ENCODE measurements around the gene PERCC1.
A peak's percentile ranks its signal among the peaks of the same experiment; 100 is the strongest.

Gene PERCC1

GRCh38 chr16:1426734-1427471 lies 4.0 kb upstream of the PERCC1 start:
- Histone ChIP-seq H2BK5ac (ENCODE audit: low read depth, low read length, poor library complexity) (no peak overlapping the region), H3K9ac (ENCODE audit: low read length) (no peak overlapping the region), H4K8ac (ENCODE audit: low read depth, low read length) (no peak overlapping the region), H2AK5ac (ENCODE audit: low read length) (no peak overlapping the region), H3K18ac (ENCODE audit: low read length) (no peak overlapping the region), H3K9me3 (ENCODE audit: insufficient read depth, low read depth, low read length) (peaks cover 3% of the 10 kb centered on the region), H2BK12ac (ENCODE audit: low read length) (no peak overlapping the region), H3K4ac (ENCODE audit: low read depth, low read length) (no peak overlapping the region), H3K23ac (ENCODE audit: low read length) (no peak overlapping the region), H3K4me2 (ENCODE audit: low read length) (no peak overlapping the region), H3K79me2 (ENCODE audit: control insufficient read depth, insufficient read depth, low read length, poor library complexity) (no peaks in the 10 kb centered on the region), H3K4me1 (ENCODE audit: control insufficient read depth in 1 of 2, insufficient read depth in 2 of 2, low read length in 2 of 2) (no peaks in the 10 kb centered on the region), H3K4me3 (ENCODE audit: low read depth, low read length) (no peak overlapping the region), H2AFZ (ENCODE audit: insufficient read depth, low read length, poor library complexity) (no peak overlapping the region), H3K79me1 (ENCODE audit: low read length) (no peaks in the 10 kb centered on the region), H3K36me3 (ENCODE audit: control insufficient read depth in 1 of 2, insufficient read depth in 2 of 2, low read length in 2 of 2) (no peaks in the 10 kb centered on the region), H4K12ac (ENCODE audit: low read depth, low read length) (no peak overlapping the region), H3K27ac (ENCODE audit: low read depth, low read length) (no peak overlapping the region), H4K91ac (ENCODE audit: low read depth, low read length) (no peak overlapping the region), H2BK120ac (ENCODE audit: insufficient read depth, low read length, poor library complexity) (no peak overlapping the region), H3K14ac (ENCODE audit: low read length) (no peak overlapping the region), H3K27me3 (ENCODE audit: insufficient read depth, low read length) (no peaks in the 10 kb centered on the region)
- no CpG with 5 or more reads among the region's 42 CpGs for WGBS (ENCODE audit: extremely low coverage, insufficient coverage, insufficient read length)
- no peak for DNase-seq

DNA sequence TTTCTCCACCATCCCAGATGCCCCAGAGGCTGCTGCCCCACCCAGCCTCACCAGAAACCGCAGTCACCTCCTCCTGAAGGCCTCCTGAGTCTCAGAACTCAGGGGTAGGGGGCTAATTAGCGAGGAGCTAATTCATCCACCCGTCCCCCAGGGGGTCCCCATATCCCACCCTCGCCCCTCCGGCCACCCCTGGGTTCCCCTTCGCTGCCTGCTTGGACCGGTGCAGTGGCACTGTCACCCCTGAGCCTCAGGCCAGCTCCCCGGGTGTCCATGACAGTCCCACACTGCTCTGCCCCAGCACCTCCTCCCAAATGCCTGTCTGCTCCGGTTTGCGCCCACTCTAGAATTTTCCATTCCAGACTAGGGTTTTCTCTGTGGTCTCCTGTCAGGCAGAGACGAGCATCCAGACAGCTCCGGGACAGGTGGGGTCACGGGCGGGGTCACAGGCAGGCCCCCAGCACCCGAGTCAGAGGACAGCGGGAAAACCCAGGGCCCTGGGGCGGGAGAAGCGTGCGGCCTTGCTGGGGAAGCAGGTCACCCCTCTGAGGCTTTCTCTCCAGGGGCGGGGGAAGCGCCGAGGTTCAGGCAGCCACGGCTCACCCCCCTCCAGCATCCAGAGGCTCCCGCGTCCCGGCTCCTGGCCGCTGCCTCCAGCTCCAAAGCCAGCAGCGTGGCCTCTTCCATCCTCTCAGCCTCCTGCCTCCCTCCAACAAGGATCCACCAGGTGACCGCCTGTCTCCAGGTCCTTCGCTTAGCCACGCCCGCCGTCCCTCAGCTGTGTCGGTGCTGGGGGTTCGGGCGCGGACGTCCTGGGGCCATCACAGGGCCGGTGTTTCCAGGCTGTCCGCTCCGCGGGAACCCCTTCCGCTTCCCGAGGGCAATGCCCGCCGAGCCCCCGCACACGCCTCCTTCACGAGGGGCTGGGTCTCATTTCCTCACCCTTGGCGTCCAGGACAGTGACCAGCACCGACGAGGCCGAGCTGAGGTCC lies 3.1 kb upstream of the PERCC1 start:
- no peak overlapping the region for H3K27ac ChIP-seq (ENCODE audit: low read depth, low read length)
- H3K4me3 ChIP-seq (ENCODE audit: low read depth, low read length): no peak overlapping the region
- no peak overlapping the region for H2BK5ac ChIP-seq (ENCODE audit: low read depth, low read length, poor library complexity)
- no peak overlapping the region for H4K91ac ChIP-seq (ENCODE audit: low read depth, low read length)
- no peaks in the 10 kb centered on the region for H3K4me1 ChIP-seq (ENCODE audit: control insufficient read depth in 1 of 2, insufficient read depth in 2 of 2, low read length in 2 of 2)
- H3K36me3 ChIP-seq (ENCODE audit: control insufficient read depth in 1 of 2, insufficient read depth in 2 of 2, low read length in 2 of 2): no peaks in the 10 kb centered on the region
- no peaks in the 10 kb centered on the region for H3K79me2 ChIP-seq (ENCODE audit: control insufficient read depth, insufficient read depth, low read length, poor library complexity)
- H3K14ac ChIP-seq (ENCODE audit: low read length): no peak overlapping the region
- H2BK120ac ChIP-seq (ENCODE audit: insufficient read depth, low read length, poor library complexity): no peak overlapping the region
- no peaks in the 10 kb centered on the region for H3K9me3 ChIP-seq (ENCODE audit: insufficient read depth, low read depth, low read length)
- H3K4me2 ChIP-seq (ENCODE audit: low read length): no peak overlapping the region
- H3K79me1 ChIP-seq (ENCODE audit: low read length): no peaks in the 10 kb centered on the region
- H3K4ac ChIP-seq (ENCODE audit: low read depth, low read length): no peak overlapping the region
- H4K8ac ChIP-seq (ENCODE audit: low read depth, low read length): no peak overlapping the region
- H2AK5ac ChIP-seq (ENCODE audit: low read length): no peak overlapping the region
- H3K9ac ChIP-seq (ENCODE audit: low read length): no peak overlapping the region
- no peaks in the 10 kb centered on the region for H3K27me3 ChIP-seq (ENCODE audit: insufficient read depth, low read length)
- H2AFZ ChIP-seq (ENCODE audit: insufficient read depth, low read length, poor library complexity): no peak overlapping the region
- no peak overlapping the region for H2BK12ac ChIP-seq (ENCODE audit: low read length)
- no peak for DNase-seq
- no peak overlapping the region for H3K18ac ChIP-seq (ENCODE audit: low read length)
- no peak overlapping the region for H4K12ac ChIP-seq (ENCODE audit: low read depth, low read length)
- no peak overlapping the region for H3K23ac ChIP-seq (ENCODE audit: low read length)
- no CpG with 5 or more reads among the region's 53 CpGs for WGBS (ENCODE audit: extremely low coverage, insufficient coverage, insufficient read length)

GRCh38 chr16:1428511-1428910 lies 2.4 kb upstream of the PERCC1 start:
- H3K27ac ChIP-seq (ENCODE audit: low read depth, low read length): no peak overlapping the region
- H3K23ac ChIP-seq (ENCODE audit: low read length): no peak overlapping the region
- H4K8ac ChIP-seq (ENCODE audit: low read depth, low read length): no peak overlapping the region
- no peaks in the 10 kb centered on the region for H3K36me3 ChIP-seq (ENCODE audit: control insufficient read depth in 1 of 2, insufficient read depth in 2 of 2, low read length in 2 of 2)
- H2BK5ac ChIP-seq (ENCODE audit: low read depth, low read length, poor library complexity): no peak overlapping the region
- no peak overlapping the region for H3K14ac ChIP-seq (ENCODE audit: low read length)
- H3K27me3 ChIP-seq (ENCODE audit: insufficient read depth, low read length): no peaks in the 10 kb centered on the region
- no CpG with 5 or more reads among the region's 21 CpGs for WGBS (ENCODE audit: extremely low coverage, insufficient coverage, insufficient read length)
- no peak overlapping the region for H4K12ac ChIP-seq (ENCODE audit: low read depth, low read length)
- DNase-seq: no peak
- no peaks in the 10 kb centered on the region for H3K4me1 ChIP-seq (ENCODE audit: control insufficient read depth in 1 of 2, insufficient read depth in 2 of 2, low read length in 2 of 2)
- H2AK5ac ChIP-seq (ENCODE audit: low read length): no peak overlapping the region
- H3K9me3 ChIP-seq (ENCODE audit: insufficient read depth, low read depth, low read length): no peaks in the 10 kb centered on the region
- H3K4ac ChIP-seq (ENCODE audit: low read depth, low read length): no peak overlapping the region
- H3K4me2 ChIP-seq (ENCODE audit: low read length): no peak overlapping the region
- no peaks in the 10 kb centered on the region for H3K79me1 ChIP-seq (ENCODE audit: low read length)
- H3K79me2 ChIP-seq (ENCODE audit: control insufficient read depth, insufficient read depth, low read length, poor library complexity): no peaks in the 10 kb centered on the region
- no peak overlapping the region for H2BK120ac ChIP-seq (ENCODE audit: insufficient read depth, low read length, poor library complexity)
- no peak overlapping the region for H2AFZ ChIP-seq (ENCODE audit: insufficient read depth, low read length, poor library complexity)
- no peak overlapping the region for H3K9ac ChIP-seq (ENCODE audit: low read length)
- peak overlapping the region; percentile 2 for H4K91ac ChIP-seq (ENCODE audit: low read depth, low read length)
- no peak overlapping the region for H2BK12ac ChIP-seq (ENCODE audit: low read length)
- no peak overlapping the region for H3K18ac ChIP-seq (ENCODE audit: low read length)
- no peak overlapping the region for H3K4me3 ChIP-seq (ENCODE audit: low read depth, low read length)

DNA sequence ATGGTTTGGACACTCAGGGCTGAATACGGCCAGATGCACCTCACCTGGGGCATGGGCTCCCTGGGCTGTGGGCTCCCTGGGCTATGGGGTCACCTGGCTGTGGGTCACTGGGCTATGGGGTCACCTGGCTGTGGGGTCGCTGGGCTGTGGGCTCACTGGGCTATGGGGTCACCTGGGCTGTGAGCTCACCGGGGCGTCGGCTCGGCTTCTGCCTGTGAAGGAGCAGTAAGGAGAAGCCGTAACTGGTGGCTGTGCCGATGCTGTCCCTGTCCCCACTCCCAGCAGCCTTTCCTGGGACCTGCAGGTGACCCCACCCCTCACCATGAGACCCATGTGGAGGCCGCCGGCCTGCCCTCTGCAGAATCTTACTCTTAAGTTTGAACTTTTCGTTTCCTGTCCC lies 1.9 kb upstream of the PERCC1 start:
- Histone ChIP-seq H3K4me1 (ENCODE audit: control insufficient read depth in 1 of 2, insufficient read depth in 2 of 2, low read length in 2 of 2) (no peaks in the 10 kb centered on the region), H3K4me3 (ENCODE audit: low read depth, low read length) (no peak overlapping the region), H4K8ac (ENCODE audit: low read depth, low read length) (no peak overlapping the region), H3K36me3 (ENCODE audit: control insufficient read depth in 1 of 2, insufficient read depth in 2 of 2, low read length in 2 of 2) (no peaks in the 10 kb centered on the region), H2BK5ac (ENCODE audit: low read depth, low read length, poor library complexity) (no peak overlapping the region), H3K79me1 (ENCODE audit: low read length) (no peaks in the 10 kb centered on the region), H2AK5ac (ENCODE audit: low read length) (no peak overlapping the region), H2BK12ac (ENCODE audit: low read length) (no peak overlapping the region), H3K14ac (ENCODE audit: low read length) (no peak overlapping the region), H4K12ac (ENCODE audit: low read depth, low read length) (no peak overlapping the region), H3K18ac (ENCODE audit: low read length) (no peak overlapping the region), H3K9ac (ENCODE audit: low read length) (no peak overlapping the region), H2BK120ac (ENCODE audit: insufficient read depth, low read length, poor library complexity) (no peak overlapping the region), H3K79me2 (ENCODE audit: control insufficient read depth, insufficient read depth, low read length, poor library complexity) (no peaks in the 10 kb centered on the region), H3K23ac (ENCODE audit: low read length) (no peak overlapping the region), H3K4ac (ENCODE audit: low read depth, low read length) (no peak overlapping the region), H3K4me2 (ENCODE audit: low read length) (no peak overlapping the region), H3K27me3 (ENCODE audit: insufficient read depth, low read length) (no peaks in the 10 kb centered on the region), H2AFZ (ENCODE audit: insufficient read depth, low read length, poor library complexity) (no peak overlapping the region), H3K9me3 (ENCODE audit: insufficient read depth, low read depth, low read length) (no peaks in the 10 kb centered on the region), H3K27ac (ENCODE audit: low read depth, low read length) (no peak overlapping the region), H4K91ac (ENCODE audit: low read depth, low read length) (peak overlapping the region; percentile 2)
- no peak for DNase-seq
- WGBS (ENCODE audit: extremely low coverage, insufficient coverage, insufficient read length): no CpG with 5 or more reads among the region's 11 CpGs

Measured in trophoblast cell (in vitro differentiated cells and primary cell).